Measurements from ENCODE around the gene KRT15.
A peak's percentile ranks its signal among the peaks of the same experiment; 100 is the strongest.

Gene KRT15

DNA sequence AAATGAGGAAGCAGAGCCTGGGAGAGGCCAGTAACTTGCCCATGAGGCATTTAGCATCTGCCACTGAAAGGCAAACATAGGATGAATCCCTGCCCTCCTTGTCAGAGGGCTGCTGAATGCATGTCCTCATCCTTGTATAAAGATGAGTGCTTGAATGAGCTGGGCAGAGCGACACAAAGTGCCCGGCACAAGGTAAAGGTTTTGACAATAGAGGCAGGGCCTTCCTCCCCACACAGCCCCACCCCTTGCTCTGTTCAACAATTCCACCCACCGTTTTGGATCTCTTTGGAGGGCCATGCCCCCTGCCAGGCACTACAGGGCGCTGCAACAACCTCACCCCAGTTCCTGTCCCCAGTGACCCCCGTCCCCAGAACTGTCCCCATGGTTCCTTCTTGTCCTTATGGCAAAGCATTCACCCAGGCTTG, 10.8 kb upstream of the KRT15 start:
- Histone ChIP-seq H3K4me1 (ENCODE audit: control insufficient read depth in 1 of 2, insufficient read depth in 1 of 2, low read depth in 1 of 2, low read length in 1 of 2) (peaks cover 0 to 10% of the 10 kb centered on the region in 2 experiments), H3K4me3 (ENCODE audit: low read depth in 1 of 2, low read length in 1 of 2) (no peak overlapping the region), H3K27ac (no peak overlapping the region), H3K36me3 (no peaks in the 10 kb centered on the region), H3K27me3 (peaks cover 99% of the 10 kb centered on the region), H3K9me3 (no peaks in the 10 kb centered on the region)
- TF ChIP-seq, protein P1, sequence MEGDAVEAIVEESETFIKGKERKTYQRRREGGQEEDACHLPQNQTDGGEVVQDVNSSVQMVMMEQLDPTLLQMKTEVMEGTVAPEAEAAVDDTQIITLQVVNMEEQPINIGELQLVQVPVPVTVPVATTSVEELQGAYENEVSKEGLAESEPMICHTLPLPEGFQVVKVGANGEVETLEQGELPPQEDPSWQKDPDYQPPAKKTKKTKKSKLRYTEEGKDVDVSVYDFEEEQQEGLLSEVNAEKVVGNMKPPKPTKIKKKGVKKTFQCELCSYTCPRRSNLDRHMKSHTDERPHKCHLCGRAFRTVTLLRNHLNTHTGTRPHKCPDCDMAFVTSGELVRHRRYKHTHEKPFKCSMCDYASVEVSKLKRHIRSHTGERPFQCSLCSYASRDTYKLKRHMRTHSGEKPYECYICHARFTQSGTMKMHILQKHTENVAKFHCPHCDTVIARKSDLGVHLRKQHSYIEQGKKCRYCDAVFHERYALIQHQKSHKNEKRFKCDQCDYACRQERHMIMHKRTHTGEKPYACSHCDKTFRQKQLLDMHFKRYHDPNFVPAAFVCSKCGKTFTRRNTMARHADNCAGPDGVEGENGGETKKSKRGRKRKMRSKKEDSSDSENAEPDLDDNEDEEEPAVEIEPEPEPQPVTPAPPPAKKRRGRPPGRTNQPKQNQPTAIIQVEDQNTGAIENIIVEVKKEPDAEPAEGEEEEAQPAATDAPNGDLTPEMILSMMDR (IDR thresholded peaks at IDR 0.05), result no peak

DNA sequence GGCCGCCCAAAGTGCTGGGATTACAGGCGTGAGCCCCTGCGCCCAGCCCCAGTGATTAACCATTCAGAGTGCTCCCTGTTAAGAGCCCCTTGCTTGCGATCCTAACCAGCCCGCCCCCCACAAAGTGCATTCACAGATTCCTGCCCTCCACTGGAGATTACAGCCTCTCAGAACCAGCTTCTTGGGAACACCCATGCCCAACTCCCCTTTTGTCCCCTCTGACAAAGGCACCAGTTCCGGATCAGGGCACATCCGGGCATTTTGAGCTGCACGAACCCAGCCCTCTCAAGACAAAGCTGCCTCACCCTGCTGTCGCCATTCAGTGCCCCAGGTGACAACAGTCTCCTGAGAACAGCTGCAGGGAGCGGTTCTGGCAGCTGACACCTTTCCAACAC, 10.3 kb upstream of the KRT15 start:
- no peak overlapping the region for H3K4me3 ChIP-seq (ENCODE audit: low read depth in 1 of 2, low read length in 1 of 2)
- TF ChIP-seq, protein P1 (IDR thresholded peaks at IDR 0.05), result no peak
- H3K36me3 ChIP-seq, result no peaks in the 10 kb centered on the region
- peaks cover 100% of the 10 kb centered on the region for H3K27me3 ChIP-seq
- peaks cover 0 to 10% of the 10 kb centered on the region in 2 experiments for H3K4me1 ChIP-seq (ENCODE audit: control insufficient read depth in 1 of 2, insufficient read depth in 1 of 2, low read depth in 1 of 2, low read length in 1 of 2)
- H3K27ac ChIP-seq, result no peak overlapping the region
- no peaks in the 10 kb centered on the region for H3K9me3 ChIP-seq

DNA sequence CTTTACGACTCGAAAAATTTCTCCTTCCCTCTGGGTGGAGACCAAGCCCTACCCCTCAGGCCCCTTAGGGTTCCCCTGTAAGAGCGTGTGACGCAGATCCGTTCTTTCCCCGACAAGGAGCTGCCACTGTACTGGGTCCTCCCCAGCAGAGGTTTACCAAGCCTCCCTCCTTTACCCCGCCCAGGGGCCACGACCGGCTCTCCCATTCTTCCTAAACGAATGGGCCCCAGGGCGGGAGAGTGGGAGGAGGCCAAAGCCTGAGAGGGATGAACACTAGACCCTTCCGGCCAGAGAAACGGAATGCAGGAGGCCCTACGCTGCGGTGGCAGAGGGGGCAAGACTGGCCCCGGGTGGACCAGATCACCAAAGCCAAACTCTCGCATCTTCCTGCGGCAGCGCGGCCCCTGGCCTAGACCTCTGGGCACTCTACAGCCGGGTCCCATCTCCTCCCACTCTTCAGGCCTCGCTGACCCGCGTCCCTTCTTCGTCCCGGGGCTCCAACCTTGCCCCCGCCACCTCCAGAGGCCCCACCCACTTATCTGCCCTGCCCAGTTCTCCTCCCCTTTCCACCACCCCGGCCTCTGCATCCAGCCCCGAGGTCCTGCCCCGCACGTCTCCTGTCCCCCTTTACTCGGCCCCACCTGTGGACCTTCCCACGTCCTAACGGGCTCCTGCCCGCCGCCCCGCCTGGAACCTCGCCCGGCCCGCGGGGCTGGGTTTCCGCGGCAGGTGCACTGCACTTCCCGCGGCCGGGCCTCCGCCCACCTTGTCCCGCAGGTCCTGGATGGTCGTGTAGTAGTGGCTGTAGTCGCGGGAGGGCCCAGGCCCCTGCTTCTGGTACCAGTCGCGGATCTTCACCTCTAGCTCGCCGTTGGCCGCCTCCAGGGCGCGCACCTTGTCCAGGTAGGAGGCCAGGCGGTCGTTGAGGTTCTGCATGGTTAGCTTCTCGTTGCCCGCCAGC, 8.7 kb upstream of the KRT15 start:
- Histone ChIP-seq H3K36me3 (no peaks in the 10 kb centered on the region), H3K9me3 (no peaks in the 10 kb centered on the region), H3K4me1 (ENCODE audit: control insufficient read depth in 1 of 2, insufficient read depth in 1 of 2, low read depth in 1 of 2, low read length in 1 of 2) (peaks cover 0 to 10% of the 10 kb centered on the region in 2 experiments), H3K27ac (no peak overlapping the region), H3K27me3 (peaks cover 92% of the 10 kb centered on the region), H3K4me3 (ENCODE audit: low read depth in 1 of 2, low read length in 1 of 2) (peak overlapping the region; percentile 1 to 44)
- TF ChIP-seq, protein P1 (IDR thresholded peaks at IDR 0.05), result no peak

DNA sequence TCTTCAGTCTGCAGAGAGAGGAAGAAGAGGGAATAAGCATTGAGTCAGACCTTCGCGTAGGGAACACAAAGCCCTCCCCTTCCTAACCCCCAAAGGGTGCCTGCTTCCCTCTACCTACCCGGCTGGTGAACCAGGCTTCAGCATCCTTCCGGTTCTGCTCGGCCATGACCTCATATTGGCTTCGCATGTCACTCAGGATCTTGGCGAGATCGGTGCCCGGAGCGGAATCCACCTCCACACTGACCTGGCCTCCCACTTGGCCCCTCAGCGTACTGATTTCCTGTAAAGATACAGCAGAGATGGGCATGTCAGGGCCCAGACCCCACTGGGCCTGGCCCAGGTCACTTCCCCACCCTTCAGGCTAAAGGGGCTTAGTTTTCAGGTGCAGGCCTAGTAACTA, 5.6 kb upstream of the KRT15 start:
- peaks cover 0 to 13% of the 10 kb centered on the region in 2 experiments for H3K4me1 ChIP-seq (ENCODE audit: control insufficient read depth in 1 of 2, insufficient read depth in 1 of 2, low read depth in 1 of 2, low read length in 1 of 2)
- no peaks in the 10 kb centered on the region for H3K36me3 ChIP-seq
- H3K9me3 ChIP-seq, result no peaks in the 10 kb centered on the region
- TF ChIP-seq, protein P1 (IDR thresholded peaks at IDR 0.05), result no peak
- no peak overlapping the region for H3K4me3 ChIP-seq (ENCODE audit: low read depth in 1 of 2, low read length in 1 of 2)
- no peak overlapping the region for H3K27ac ChIP-seq
- peaks cover 67% of the 10 kb centered on the region for H3K27me3 ChIP-seq

DNA sequence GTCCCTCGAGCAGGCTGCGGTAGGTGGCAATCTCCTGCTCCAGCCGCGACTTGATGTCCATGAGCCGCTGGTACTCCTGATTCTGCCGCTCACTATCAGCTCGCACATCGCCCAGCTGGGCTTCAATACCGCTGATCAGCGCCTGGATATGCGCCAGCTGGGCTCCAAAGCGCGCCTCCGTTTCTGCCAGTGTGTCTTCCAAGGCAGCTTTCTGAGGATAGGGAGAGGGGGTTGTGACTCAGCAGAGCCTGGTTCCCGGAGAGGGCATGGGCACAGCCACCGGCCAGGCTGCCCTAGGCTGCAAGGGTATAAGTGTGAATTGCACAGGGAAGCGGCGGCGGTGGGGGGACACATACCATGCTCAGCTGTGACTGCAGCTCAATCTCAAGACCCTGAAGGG, 5.1 kb upstream of the KRT15 start:
- no peak overlapping the region for H3K4me3 ChIP-seq (ENCODE audit: low read depth in 1 of 2, low read length in 1 of 2)
- no peaks in the 10 kb centered on the region for H3K9me3 ChIP-seq
- H3K36me3 ChIP-seq, result no peaks in the 10 kb centered on the region
- TF ChIP-seq, protein P1 (IDR thresholded peaks at IDR 0.05), result no peak
- H3K27ac ChIP-seq, result no peak overlapping the region
- peaks cover 62% of the 10 kb centered on the region for H3K27me3 ChIP-seq
- peaks cover 0 to 13% of the 10 kb centered on the region in 2 experiments for H3K4me1 ChIP-seq (ENCODE audit: control insufficient read depth in 1 of 2, insufficient read depth in 1 of 2, low read depth in 1 of 2, low read length in 1 of 2)
